HEK293 (cell line): ENCODE data around the gene CAPN5.

Source experiments
- CTCF ChIA-PET: fragments of 350-600 bp; formaldehyde crosslinking; extraction: SDS; loops from one replicate; lab custom pipeline; 2021; ENCODE audit warnings: antibody characterized with exemption; lab: Yijun Ruan, JAX
- POLR2A ChIA-PET: fragments of 300-600 bp; formaldehyde crosslinking; extraction: SDS; loops from one replicate; lab custom pipeline; 2020; ENCODE audit warnings: antibody characterized with exemption, inconsistent platforms; lab: Yijun Ruan, JAX
- H3K27ac ChIP-seq: fragments of 200-500 bp; sonication (Bioruptor generic); 2 replicates; pipeline ENCODE4 v1.5.1; 2014; ENCODE audit warnings: low read depth, low read length, control low read depth, inconsistent platforms; ENCODE audit errors: extremely low read depth
- H3K36me3 ChIP-seq, 2 experiments: fragments of 200-500 bp in 1 of 2; sonication (Bioruptor generic) in 1 of 2; 1 replicate in 1 of 2; 2 replicates in 1 of 2; pipeline ENCODE4 v1.5.1; 2014 to 2017; ENCODE audit warnings: inconsistent platforms in 2 of 2, low read length in 2 of 2; ENCODE audit not compliant: control insufficient read depth in 2 of 2, insufficient read depth in 1 of 2
- H3K4me1 ChIP-seq: fragments of 200-500 bp; sonication (Bioruptor generic); 2 replicates; pipeline ENCODE4 v1.5.1; 2014; ENCODE audit warnings: mild to moderate bottlenecking, low read length, inconsistent platforms; ENCODE audit not compliant: control insufficient read depth, insufficient read depth
- H3K4me3 ChIP-seq: 2 replicates; pipeline ENCODE4 v1.5.1; 2011; ENCODE audit warnings: low read depth, mild to moderate bottlenecking, control low read depth, low read length, moderate library complexity
- H3K9me3 ChIP-seq: fragments of 200-500 bp; sonication (Bioruptor generic); 2 replicates; pipeline ENCODE4 v1.5.1; 2014; ENCODE audit warnings: low read depth, low read length, inconsistent platforms; ENCODE audit not compliant: control insufficient read depth, insufficient read depth
- HOXD13 ChIP-seq: sonication (generic); formaldehyde crosslinking; IDR thresholded peaks from 2 replicates; pipeline ENCODE4 v1.8.0; 2022; ENCODE audit warnings: missing genetic modification reagents, borderline replicate concordance
- OVOL3 ChIP-seq: fragments of 450-650 bp; formaldehyde crosslinking; IDR thresholded peaks from 2 replicates; pipeline ENCODE4 v1.5.1; 2016; ENCODE audit warnings: missing biosample characterization, missing genetic modification characterization
- PRDM4 ChIP-seq: fragments of 450-650 bp; formaldehyde crosslinking; IDR thresholded peaks from 2 replicates; pipeline ENCODE4 v1.5.1; 2017; ENCODE audit warnings: missing biosample characterization, missing genetic modification characterization
- WT1 ChIP-seq: fragments of 450-650 bp; formaldehyde crosslinking; IDR thresholded peaks from 2 replicates; pipeline ENCODE4 v1.5.1; 2016; ENCODE audit warnings: missing biosample characterization, missing genetic modification characterization
- ZBTB10 ChIP-seq: fragments of 450-650 bp; formaldehyde crosslinking; IDR thresholded peaks from 2 replicates; pipeline ENCODE4 v1.5.1; 2016; ENCODE audit warnings: missing biosample characterization, missing genetic modification characterization
- ZBTB26 ChIP-seq: fragments of 450-650 bp; formaldehyde crosslinking; optimal IDR thresholded peaks from 2 replicates; pipeline ENCODE3; 2016; ENCODE audit warnings: missing biosample characterization, mild to moderate bottlenecking, missing genetic modification characterization
- ZIC2 ChIP-seq: fragments of 450-650 bp; formaldehyde crosslinking; IDR thresholded peaks from 2 replicates; pipeline ENCODE4 v1.5.1; 2016; ENCODE audit warnings: missing biosample characterization, missing genetic modification characterization
- ZNF132 ChIP-seq: fragments of 450-650 bp; formaldehyde crosslinking; IDR thresholded peaks from 2 replicates; pipeline ENCODE4 v1.5.1; 2017; ENCODE audit warnings: missing biosample characterization, missing genetic modification characterization, borderline replicate concordance
- ZNF26 ChIP-seq: fragments of 450-650 bp; formaldehyde crosslinking; IDR thresholded peaks from 2 replicates; pipeline ENCODE4 v1.5.1; 2016; ENCODE audit warnings: missing biosample characterization, missing genetic modification characterization
- ZNF341 ChIP-seq: fragments of 450-650 bp; formaldehyde crosslinking; IDR thresholded peaks from 2 replicates; pipeline ENCODE4; 2016; ENCODE audit warnings: low read depth, missing biosample characterization, missing genetic modification characterization
- ZNF416 ChIP-seq: fragments of 450-650 bp; formaldehyde crosslinking; IDR thresholded peaks from 2 replicates; pipeline ENCODE4 v1.5.1; 2016; ENCODE audit warnings: missing biosample characterization, missing genetic modification characterization
- ZNF501 ChIP-seq: fragments of 450-650 bp; formaldehyde crosslinking; IDR thresholded peaks from 2 replicates; pipeline ENCODE4 v1.5.1; 2016; ENCODE audit warnings: missing biosample characterization, missing genetic modification characterization
- ZNF513 ChIP-seq: fragments of 450-650 bp; IDR thresholded peaks from 2 replicates; pipeline ENCODE4 v1.5.1; 2018; ENCODE audit warnings: missing biosample characterization, missing genetic modification characterization
- ZNF621 ChIP-seq: fragments of 450-650 bp; formaldehyde crosslinking; IDR thresholded peaks from 2 replicates; pipeline ENCODE4 v1.5.1; 2017; ENCODE audit warnings: missing biosample characterization, missing genetic modification characterization
- ZNF645 ChIP-seq: fragments of 450-650 bp; formaldehyde crosslinking; IDR thresholded peaks from 2 replicates; pipeline ENCODE4; 2016; ENCODE audit warnings: missing biosample characterization, missing genetic modification characterization
- ZNF677 ChIP-seq: fragments of 450-650 bp; IDR thresholded peaks from 2 replicates; pipeline ENCODE4 v1.5.0; 2018; ENCODE audit warnings: missing biosample characterization, mild to moderate bottlenecking, missing genetic modification characterization, moderate library complexity
- ZNF701 ChIP-seq: fragments of 450-650 bp; formaldehyde crosslinking; IDR thresholded peaks from 2 replicates; pipeline ENCODE4 v1.5.1; 2016; ENCODE audit warnings: missing biosample characterization, missing genetic modification characterization
- ZNF768 ChIP-seq: fragments of 450-650 bp; formaldehyde crosslinking; IDR thresholded peaks from 2 replicates; pipeline ENCODE4 v1.5.1; 2018; ENCODE audit warnings: missing biosample characterization, mild to moderate bottlenecking, missing genetic modification characterization
- ZNF777 ChIP-seq: fragments of 450-650 bp; formaldehyde crosslinking; IDR thresholded peaks from 2 replicates; pipeline ENCODE4 v1.5.1; 2017; ENCODE audit warnings: missing biosample characterization, missing genetic modification characterization, borderline replicate concordance
- ZNF791 ChIP-seq: fragments of 450-650 bp; formaldehyde crosslinking; IDR thresholded peaks from 2 replicates; pipeline ENCODE4 v1.5.1; 2016; ENCODE audit warnings: missing biosample characterization, missing genetic modification characterization

CAPN5 gene

GRCh38 chr11:77036398-77036797 lies 30.4 kb upstream of the CAPN5 start:
- POLR2A ChIA-PET, result no interaction called here
- Histone ChIP-seq H3K9me3 (no peaks in the 10 kb centered on the region), H3K36me3 (no peaks in the 10 kb centered on the region)
- TF ChIP-seq ZNF132 (tag by site-specific recombination) (no peak), ZBTB26 (tag by site-specific recombination) (no peak), ZNF501 (no peak), ZNF513 (tag by site-specific recombination) (no peak), ZNF645 (tag by site-specific recombination) (no peak), ZNF701 (tag by site-specific recombination) (no peak), HOXD13 (no peak), ZNF777 (tag by site-specific recombination) (no peak), WT1 (tag by site-specific recombination) (no peak), ZNF677 (no peak), OVOL3 (tag by site-specific recombination) (no peak), ZNF416 (tag by site-specific recombination) (no peak), ZIC2 (tag by site-specific recombination) (no peak), ZNF791 (no peak), ZNF768 (tag by site-specific recombination) (no peak), PRDM4 (tag by site-specific recombination) (no peak), ZNF26 (no peak), ZBTB10 (tag by site-specific recombination) (no peak), ZNF621 (tag by site-specific recombination) (no peak), ZNF341 (tag by site-specific recombination) (no peak)
- TF ChIP-seq, all 188 proteins: peak for 0
- Histone ChIP-seq H3K4me1 (peaks cover 9% of the 10 kb centered on the region; the same call in 1 of the 2 replicates), H3K4me3 (no peak overlapping the region), H3K27ac (no peak overlapping the region)
- CTCF ChIA-PET, result interaction anchor here (0.7 to 5.1 kb wide), 7 partner anchors 9 to 319 kb away, joined by 3 to 33 read pairs (median 3); no protein-coding TSS in a partner anchor
